Measurements from ENCODE around the gene DLGAP1. TPM values are rescaled to one million over a fixed set of nuclear protein-coding genes. Genes with fewer than 3 reads are reported as not detected.
A peak's percentile ranks its signal among the peaks of the same experiment; 100 is the strongest.

Gene DLGAP1
- polyA plus RNA-seq, 1 of the 3 experiments (the other 2 are of a cell fraction) = not detected

DNA sequence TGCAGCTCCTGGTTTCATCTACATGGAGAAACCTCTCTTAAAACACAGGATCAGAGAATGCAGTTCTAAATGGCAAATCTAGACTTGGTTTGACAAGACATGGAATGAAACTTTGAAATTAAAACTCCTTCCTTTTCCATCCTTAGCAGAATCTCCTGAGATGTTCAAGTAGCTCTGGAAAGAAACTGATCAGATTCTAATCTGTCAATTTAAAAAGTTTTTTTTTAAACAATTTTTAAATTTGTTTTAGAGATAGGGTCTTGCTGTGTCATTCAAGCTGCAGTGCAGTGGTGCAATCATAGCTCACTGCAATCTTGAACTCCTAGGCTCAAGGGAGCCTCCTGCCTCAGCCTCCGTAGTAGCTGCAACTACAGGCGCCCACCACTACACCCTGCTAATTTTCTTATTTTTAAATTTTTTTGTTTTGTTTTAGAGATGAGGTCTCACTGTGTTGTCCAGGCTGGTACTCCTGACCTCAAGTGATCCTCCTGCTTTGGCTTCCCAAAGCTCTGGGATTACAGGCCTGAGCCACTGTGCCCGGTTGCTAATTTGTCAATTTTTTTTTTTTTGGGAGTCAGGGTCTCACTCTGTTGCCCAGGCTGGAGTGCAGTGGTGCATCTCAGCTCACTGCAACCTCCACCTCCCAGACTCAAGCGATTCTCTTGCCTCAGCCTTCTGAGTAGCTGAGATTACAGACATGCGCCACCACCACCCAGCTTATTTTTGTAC, 788.4 kb downstream of the DLGAP1 start:
- H2AFZ ChIP-seq (ENCODE audit: low read depth) = no peak overlapping the region
- no peak for TF ChIP-seq MEF2A (IDR thresholded peaks at IDR 0.05; ENCODE audit: borderline replicate concordance, low read depth)
- TF ChIP-seq NFIC (IDR thresholded peaks at IDR 0.05; ENCODE audit: borderline replicate concordance) = no peak
- no peak for TF ChIP-seq POLR2AphosphoS5 (IDR thresholded peaks at IDR 0.05; ENCODE audit: low read depth, low read length)
- TF ChIP-seq, protein P1, sequence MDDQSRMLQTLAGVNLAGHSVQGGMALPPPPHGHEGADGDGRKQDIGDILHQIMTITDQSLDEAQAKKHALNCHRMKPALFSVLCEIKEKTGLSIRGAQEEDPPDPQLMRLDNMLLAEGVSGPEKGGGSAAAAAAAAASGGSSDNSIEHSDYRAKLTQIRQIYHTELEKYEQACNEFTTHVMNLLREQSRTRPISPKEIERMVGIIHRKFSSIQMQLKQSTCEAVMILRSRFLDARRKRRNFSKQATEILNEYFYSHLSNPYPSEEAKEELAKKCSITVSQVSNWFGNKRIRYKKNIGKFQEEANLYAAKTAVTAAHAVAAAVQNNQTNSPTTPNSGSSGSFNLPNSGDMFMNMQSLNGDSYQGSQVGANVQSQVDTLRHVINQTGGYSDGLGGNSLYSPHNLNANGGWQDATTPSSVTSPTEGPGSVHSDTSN (IDR thresholded peaks at IDR 0.05) = no peak
- TF ChIP-seq, protein P2, sequence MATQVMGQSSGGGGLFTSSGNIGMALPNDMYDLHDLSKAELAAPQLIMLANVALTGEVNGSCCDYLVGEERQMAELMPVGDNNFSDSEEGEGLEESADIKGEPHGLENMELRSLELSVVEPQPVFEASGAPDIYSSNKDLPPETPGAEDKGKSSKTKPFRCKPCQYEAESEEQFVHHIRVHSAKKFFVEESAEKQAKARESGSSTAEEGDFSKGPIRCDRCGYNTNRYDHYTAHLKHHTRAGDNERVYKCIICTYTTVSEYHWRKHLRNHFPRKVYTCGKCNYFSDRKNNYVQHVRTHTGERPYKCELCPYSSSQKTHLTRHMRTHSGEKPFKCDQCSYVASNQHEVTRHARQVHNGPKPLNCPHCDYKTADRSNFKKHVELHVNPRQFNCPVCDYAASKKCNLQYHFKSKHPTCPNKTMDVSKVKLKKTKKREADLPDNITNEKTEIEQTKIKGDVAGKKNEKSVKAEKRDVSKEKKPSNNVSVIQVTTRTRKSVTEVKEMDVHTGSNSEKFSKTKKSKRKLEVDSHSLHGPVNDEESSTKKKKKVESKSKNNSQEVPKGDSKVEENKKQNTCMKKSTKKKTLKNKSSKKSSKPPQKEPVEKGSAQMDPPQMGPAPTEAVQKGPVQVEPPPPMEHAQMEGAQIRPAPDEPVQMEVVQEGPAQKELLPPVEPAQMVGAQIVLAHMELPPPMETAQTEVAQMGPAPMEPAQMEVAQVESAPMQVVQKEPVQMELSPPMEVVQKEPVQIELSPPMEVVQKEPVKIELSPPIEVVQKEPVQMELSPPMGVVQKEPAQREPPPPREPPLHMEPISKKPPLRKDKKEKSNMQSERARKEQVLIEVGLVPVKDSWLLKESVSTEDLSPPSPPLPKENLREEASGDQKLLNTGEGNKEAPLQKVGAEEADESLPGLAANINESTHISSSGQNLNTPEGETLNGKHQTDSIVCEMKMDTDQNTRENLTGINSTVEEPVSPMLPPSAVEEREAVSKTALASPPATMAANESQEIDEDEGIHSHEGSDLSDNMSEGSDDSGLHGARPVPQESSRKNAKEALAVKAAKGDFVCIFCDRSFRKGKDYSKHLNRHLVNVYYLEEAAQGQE (IDR thresholded peaks at IDR 0.05; ENCODE audit: low read depth, low read length) = no peak
- no peak for TF ChIP-seq IRF3 (IDR thresholded peaks at IDR 0.05; ENCODE audit: low read depth, low read length)
- TF ChIP-seq YY1 (IDR thresholded peaks at IDR 0.05; ENCODE audit: low read depth) = no peak
- no peak for TF ChIP-seq ZBTB33 (IDR thresholded peaks at IDR 0.05; ENCODE audit: borderline replicate concordance, low read depth)
- TF ChIP-seq RXRA (IDR thresholded peaks at IDR 0.05; ENCODE audit: borderline replicate concordance, low read depth) = no peak
- TF ChIP-seq FOXJ3 (CRISPR knock-in tag; IDR thresholded peaks at IDR 0.05) = no peak
- WGBS (ENCODE audit: low lambda C conversion rate) = 95% methylated on average over 5 of the region's 5 CpGs
- H3K36me3 ChIP-seq (replicated peaks in 1 of 2; ENCODE audit: control insufficient read depth in 1 of 2, insufficient read depth in 2 of 2, low read length in 1 of 2) = no peaks in the 10 kb centered on the region
- ChIA-PET CTCF (interaction anchor here (0.5 to 8.4 kb wide), 66 partner anchors 9 to 420 kb away, joined by 3 to 233 read pairs (median 4); partner anchors contain the start of gene MYL12A), POLR2A (interaction anchor here (1.0 kb wide), 2 partner anchors 73 to 405 kb away, joined by 3 to 4 read pairs; partner anchors contain the start of gene MYL12B)
- H4K20me1 ChIP-seq (ENCODE audit: insufficient read depth) = no peaks in the 10 kb centered on the region
- H3K4me3 ChIP-seq (ENCODE audit: low read depth in 2 of 2, low read length in 1 of 2) = peak overlapping the region in 1 of 2 experiments; percentile 41; a peak in 1 of 4 replicates
- H3K27ac ChIP-seq (ENCODE audit: low read depth in 2 of 2, low read length in 1 of 2) = no peak overlapping the region
- no peaks in the 10 kb centered on the region for H3F3A ChIP-seq (replicated peaks; ENCODE audit: insufficient read depth)
- DNase-seq = no peak
- no peak overlapping the region for H3K4me2 ChIP-seq
- H3K27me3 ChIP-seq (ENCODE audit: insufficient read depth) = no peaks in the 10 kb centered on the region
- no peaks in the 10 kb centered on the region for H3K79me2 ChIP-seq (ENCODE audit: insufficient read depth)
- no peaks in the 10 kb centered on the region for H3K9me2 ChIP-seq
- peaks cover 5 to 18% of the 10 kb centered on the region in 2 experiments; a peak in 2 of 4 replicates for H3K4me1 ChIP-seq (ENCODE audit: control insufficient read depth in 1 of 2, insufficient read depth in 2 of 2, low read depth in 1 of 2, low read length in 1 of 2)
- H3K9ac ChIP-seq = no peak overlapping the region
- no peaks in the 10 kb centered on the region for H3K9me3 ChIP-seq
